Activated CD4-positive, alpha-beta T cell treated with anti-CD3 and anti-CD28 coated beads, Interleukin-2, amount 50 U/mL, for 1 hour (primary cell): Measurements from ENCODE around the gene DDIT4.
"Not testable (repeated sequence)": the region's sequence is repeated elsewhere in the genome, so short reads cannot be mapped to it uniquely, and the experiment has no call there.

Source experiments
- DNase-seq: peaks from one replicate; pipeline ENCODE4 v3.0.0-alpha.2; 2020

DDIT4 gene, protein sequence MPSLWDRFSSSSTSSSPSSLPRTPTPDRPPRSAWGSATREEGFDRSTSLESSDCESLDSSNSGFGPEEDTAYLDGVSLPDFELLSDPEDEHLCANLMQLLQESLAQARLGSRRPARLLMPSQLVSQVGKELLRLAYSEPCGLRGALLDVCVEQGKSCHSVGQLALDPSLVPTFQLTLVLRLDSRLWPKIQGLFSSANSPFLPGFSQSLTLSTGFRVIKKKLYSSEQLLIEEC

GRCh38 chr10:72273410-72274212 lies at the start of gene DDIT4:
TSS of gene DDIT4 (plus strand) at chr10:72273924. CDS start at chr10:72274217, 293 bp downstream.
- peak; percentile 97 for DNase-seq

DNA sequence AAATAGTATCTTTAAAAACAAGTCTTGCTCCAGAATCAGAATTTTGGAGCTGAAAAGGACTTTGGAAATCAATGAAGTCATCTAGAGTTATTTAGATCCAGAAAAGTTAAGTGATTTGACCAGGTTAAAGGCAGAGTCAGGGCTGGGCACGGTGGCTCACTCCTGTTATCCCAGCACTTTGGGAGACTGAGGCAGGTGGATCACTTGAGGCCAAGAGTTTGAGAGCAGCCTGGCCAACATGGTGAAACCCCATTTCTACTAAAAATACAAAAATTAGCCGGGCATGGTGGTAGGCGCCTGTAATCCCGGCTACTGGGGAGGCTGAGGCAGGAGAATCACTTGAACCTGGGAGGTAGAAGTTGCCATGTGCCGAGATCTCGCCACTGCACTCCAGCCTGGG lies 49.5 kb upstream of the DDIT4 start:
- DNase-seq: not testable (repeated sequence)

DNA sequence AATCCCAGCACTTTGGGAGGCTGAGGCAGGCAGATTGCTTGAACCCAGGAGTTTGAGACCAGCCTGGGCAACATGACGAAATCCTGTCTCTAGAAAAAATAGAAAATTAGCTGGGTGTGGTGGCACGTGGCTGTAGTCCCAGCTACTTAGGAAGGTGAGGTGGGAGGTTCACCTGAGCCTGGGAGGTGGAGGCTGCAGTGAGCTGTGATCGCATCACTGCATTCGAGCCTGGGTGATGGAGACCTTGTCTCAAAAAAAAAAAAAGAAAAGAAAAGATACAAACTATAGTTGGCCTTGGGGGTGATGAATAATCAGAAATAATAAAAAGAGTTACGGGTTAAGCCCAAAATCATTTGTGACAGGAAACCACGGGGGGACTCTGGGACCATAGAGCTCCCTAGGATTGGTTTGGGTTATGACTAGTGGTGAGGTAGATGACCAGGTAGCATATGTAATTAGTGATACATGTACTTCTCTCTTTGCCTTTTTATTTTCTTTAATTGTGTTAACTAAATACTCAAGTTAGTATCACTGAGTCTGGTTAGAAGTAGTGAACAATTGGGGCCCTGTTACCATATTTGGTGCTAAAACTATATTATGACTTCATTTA lies 47.2 kb upstream of the DDIT4 start:
- DNase-seq: no peak

DNA sequence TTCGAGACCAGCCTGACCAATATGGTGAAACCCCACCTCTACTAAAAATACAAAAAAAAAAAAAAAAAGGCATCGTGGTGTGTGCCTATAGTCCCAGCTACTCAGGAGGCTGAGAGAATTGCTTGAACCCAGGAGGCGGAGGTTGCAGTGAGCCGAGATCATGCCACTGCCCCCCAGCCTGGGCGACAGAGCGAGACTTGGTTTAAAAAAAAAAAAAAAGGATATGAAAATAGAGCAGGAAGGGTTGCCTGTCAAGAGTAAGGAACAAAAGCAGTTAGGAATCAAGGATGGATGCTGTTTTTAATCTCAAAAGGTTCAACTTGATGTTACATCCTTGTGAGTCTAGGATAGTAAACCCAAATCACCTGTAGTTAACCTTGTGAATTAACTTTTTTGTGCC lies 45.9 kb upstream of the DDIT4 start:
- DNase-seq: no peak

DNA sequence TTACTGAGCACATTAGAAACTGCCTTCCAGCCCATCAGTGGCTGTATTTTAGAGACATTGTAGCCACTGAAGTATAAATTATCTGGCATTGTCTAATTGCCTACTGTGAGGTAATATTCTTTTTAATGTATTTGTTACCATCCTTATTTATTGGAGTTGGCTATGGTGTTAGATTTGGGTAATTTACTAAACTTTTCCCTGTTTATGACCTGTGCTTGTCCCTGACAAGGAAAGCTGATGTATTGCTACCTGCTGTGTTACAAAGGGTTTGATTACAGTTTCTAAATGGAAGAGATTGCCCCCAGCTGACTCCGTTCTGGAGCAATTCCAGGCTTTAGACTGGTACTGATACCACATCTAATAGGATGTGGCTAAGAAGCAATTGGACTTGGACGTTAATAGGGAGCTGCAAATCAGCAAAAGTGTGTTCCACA lies 45.4 kb upstream of the DDIT4 start:
- DNase-seq: no peak

DNA sequence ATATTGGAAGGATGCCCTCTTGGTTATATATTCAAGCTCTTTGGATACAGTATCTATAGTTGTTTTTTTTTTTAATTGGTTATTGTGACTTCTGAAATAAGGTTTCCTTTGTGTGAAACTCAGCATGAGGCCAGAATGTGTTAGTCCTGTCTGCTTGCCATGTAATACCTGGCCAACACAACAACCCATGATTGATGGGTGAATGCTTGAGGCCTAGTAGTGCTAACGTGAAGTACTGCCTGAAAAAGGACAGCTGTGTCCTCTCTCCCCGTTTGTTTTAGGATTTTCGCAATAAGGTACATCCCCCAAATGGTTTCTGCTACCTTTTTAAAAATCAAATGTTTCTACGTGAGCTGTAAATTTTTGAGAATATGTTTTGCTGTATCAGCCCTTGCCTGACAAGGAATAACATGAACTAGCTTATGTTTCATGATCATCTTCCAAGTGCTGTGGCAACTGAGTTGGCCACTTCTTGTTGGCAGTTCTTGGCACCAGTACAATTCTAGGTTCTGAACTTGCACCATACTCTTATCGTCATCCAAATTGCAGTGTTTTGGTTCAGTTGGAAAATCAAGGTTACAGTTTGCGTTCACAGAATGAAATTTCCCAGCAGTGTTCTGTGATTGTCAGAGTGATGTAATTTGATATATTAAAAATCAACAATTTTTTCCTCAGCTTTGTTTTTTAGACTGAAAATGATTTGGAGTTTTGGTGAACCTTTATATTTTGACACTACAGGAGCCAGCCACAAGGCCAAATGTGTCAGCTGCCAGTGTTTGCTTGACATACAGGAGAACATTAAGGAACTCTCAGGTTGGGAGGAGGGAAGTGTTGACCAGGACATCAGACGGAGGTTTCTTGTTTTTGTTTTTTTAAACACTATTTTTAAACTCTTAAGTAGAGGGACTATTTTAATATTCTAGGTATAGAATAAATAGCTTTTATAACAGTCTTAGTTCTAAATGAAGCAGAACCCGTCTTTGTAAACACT lies 44.2 kb upstream of the DDIT4 start:
- DNase-seq: no peak

DNA sequence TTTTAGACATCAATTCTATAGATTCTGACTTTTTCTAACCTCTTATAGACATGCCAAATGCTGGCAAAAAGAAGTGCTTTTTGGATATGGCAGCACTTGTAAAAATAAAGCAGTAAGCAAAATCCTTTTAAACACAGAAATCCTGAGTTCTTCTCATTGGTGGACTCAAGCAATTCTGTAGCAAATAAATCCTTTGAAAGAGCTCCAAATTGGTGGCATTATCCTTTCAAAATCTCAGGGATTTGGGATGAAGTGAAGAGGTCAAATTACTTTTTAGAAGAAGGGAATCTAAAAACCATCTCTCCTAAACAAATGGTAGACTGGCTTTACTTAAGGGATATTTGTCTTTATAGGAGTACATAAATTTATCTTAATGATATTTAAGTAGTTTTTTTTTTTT lies 40.1 kb upstream of the DDIT4 start:
- no peak for DNase-seq

DNA sequence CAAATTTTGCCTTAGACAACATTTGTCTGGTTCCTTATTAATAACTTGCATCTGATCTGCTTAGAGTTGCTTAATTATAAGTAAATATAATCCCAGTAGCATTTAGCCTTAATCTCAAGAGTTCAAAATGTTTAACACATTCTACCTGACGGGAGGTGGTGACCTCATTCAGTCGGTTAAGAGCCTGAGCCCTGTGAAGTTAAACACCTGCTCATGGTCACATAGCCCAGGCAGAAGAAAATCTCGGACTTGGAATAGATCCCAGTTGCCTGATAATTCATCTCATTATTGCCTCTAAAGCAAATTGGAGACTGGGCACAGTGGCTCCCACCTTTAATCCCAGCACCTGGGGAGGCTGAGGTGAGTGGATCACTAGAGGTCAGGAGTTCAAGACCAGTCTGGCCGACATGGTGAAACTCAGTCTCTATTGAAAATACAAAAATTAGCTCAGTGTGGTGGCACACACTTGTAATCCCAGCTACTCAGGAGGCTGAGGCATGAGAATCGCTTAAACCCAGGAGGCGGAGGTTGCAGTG lies 39.1 kb upstream of the DDIT4 start:
- DNase-seq: no peak

DNA sequence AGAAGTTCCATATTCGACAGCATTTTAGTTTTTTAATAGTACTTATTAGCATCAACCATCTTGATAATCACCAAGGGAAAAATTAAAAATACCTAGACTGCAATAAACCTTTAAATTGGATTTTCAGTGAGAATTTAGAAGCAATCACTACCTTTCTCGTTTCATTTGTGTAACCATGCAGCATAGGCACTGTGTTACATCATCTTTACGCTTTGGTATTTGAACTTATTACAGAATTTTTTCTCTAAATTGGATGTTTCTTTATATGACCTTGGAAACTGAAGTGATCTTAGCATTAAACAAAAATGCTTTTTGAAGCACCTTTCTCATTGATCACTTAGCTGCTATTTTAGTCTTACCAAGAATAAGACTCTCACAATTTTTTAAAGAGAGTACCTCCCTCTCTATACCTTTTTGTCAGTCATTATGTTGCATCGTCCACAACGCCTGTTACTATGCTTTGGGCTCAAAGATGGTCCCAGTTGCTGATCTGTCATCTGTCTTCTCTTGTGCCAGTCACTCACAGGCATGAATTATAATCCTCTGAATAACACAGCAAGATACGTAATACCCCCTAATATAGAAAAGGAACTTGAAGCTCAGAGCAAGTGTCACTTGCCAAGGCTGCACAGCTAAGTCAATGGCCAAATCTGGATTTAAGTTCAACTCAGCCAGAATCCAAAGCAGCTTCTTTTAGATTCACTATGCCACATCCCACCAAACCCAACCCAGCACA lies 38.0 kb upstream of the DDIT4 start:
- DNase-seq: no peak

DNA sequence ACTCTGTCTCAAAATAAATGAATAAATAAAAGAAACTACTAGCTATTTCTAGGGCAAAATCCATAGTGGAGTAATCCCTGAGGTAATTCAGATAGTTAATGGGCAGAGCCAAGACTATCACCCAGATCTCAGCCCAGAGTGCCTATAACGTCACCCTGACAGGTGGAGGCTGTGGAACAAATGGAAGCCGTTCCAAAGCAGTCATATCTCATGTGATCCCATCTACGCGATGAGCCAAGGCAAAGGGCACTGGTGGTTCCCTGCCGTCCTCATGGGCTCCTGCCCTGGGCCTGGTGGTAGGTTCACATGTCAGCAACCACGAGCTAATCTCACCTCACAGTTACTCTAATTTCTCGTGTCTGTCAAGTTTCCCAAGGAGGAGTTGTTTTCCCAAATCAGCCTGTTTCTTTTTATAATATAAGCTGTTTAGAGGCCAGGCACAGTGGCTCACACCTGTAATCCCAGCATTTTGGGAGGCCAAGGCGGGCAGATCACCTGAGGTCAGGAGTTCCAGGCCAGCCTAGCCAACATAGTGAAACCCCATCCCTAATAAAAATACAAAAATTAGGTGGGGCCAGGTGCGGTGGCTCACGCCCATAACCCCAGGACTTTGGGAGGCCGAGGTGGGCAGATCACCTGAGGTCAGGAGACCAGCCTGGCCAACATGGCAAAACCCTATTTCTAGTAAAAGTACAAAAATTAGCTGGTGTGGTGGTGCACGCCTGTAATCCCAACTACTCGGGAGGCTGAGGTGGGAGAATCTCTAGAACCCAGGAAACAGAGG lies 35.1 kb upstream of the DDIT4 start:
- no peak for DNase-seq

DNA sequence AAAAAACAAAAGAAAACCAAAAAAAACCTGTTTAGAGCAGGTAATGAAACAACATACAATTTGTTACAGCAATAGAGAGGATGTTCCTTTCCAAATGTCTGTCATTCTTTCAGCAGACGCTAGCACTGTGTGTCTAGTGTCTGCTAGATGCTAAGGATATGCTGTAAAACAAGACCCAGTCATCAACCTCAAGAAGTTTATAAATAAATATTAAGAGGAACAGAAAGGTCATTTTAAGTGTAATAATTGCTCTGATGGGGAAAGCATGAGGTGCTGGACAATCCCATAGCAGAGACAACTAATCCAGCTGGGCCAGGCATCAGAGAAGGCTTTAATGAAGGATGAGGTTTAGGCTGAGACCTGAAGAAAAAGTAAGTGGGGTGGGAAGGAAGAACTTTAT lies 34.3 kb upstream of the DDIT4 start:
- DNase-seq: no peak

DNA sequence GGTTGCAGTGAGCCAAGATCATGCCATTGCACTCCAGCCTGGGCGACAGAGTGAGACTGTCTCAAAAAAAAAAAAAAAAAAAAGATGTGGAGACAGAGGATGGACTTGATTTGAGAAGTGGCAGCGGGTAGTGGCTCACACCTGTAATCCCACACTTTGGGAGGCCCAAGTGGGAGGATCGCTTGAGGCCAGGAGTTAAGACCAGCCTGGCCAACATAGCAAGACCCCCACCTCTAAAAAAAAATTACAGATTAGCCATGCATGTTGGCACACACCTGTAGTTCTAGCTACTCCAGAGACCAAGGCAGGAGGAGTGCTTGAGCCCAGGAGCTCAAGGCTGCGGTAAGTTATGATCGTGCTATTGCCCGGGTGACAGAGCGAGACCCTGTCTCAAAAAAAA lies 33.4 kb upstream of the DDIT4 start:
- no peak for DNase-seq

- no peak for DNase-seq
Observed at GRCh38 chr10:72241691-72242252, 32.0 kb upstream of the DDIT4 start.

DNA sequence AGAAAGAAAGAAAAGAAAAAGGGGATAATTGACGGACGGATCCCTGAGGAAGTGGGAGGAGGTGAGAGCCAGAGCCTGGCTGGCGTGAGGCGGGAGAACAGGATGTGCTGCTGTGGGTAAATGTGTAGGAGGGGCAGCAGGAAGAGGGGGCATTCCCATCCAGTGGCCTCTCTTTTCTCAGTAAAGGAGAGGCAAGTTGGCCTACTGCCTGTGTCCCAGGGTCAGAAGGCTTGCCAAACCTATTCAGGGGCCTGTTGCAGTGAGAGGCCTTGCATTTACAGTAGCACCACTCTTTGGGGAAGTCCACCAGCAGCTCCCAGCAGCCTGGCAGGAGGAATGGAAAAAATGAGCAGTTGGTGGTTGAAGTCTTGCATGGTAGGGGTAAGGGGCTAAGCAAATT lies 31.0 kb upstream of the DDIT4 start:
- no peak for DNase-seq

DNA sequence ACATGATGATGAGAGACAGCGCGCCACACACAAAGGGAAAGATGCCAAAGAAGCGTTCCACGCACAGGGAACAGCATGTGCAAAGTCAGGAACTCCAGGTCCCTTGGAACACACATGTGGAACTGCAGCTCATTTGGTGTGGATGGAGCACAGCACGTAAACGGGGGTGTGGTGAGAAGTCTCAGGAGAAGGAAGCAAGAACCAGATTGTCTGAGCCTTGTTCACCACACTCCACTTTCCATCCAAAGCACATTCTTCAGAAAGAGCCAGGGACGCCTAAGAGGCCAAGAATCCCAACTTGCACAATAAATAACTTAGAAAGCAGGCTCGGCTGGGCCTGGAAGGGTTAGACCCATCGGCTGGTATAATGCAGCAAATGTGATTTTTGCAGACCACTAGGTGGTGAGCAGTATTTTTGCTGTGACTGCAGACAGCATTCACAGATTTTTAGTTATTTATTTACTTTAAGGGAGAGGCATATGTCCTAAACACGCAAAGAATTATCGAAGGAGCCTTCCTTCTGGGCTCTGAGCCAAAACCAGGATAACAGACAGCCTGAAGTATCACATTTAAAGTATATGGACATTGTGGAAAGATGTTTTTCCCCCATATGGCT lies 29.8 kb upstream of the DDIT4 start:
- no peak for DNase-seq

DNA sequence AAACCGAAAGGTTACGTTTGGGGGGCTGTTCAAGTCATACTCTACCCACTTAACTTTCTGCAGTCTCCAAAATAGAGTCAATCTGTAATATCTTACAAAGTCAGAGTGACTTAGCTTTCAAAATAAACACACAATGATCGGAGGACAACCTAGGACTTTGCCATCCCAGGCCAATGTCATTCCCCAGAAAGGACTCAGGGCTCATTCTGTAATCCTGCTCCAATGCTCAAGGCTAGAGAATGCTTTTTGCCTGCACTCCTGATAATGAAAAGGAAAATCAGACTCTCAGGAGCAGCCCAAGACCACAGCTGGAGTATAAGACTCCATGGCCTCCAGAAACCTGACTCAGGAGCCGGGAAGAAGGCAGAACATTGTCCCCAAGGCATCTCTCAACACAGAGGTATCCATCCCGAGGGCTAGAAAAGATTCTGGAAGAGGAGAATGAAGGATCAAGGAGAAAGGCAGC lies 29.1 kb upstream of the DDIT4 start:
- DNase-seq: no peak

DNA sequence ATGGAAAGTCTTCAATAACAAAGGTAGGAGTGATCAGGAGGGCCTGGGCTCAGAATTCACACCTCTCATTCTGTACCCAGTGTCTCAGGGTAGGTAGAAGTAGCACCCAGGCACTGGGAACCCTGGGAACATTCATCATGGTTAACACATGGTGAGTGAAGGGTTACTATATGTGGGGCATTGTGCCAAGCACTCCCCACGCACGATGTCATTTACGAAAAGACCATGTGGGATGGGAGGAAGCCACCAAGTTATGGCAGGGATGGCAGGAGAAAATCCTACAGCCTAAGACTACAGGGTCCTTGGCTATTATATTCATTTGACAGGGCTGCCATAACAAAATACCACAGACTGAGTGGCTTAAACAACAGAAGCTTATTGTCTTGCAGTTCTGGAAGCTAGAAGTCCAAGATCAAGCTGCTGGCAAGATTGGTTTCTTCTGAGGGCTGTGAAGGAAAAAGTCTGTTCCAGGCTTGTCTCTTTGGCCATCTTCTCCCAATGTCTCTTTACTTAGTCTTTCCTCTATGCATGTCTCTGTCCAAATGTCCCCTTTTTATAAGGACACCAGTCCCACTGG lies 27.7 kb upstream of the DDIT4 start:
- DNase-seq: no peak

GRCh38 chr10:72248468-72249151 lies 25.1 kb upstream of the DDIT4 start:
- DNase-seq: peak; percentile 62
